SK-N-SH (cell line): Measurements from ENCODE around the gene NOVA1. TPM values are rescaled to one million over a fixed set of nuclear protein-coding genes. Genes with fewer than 3 reads are reported as not detected.

Experiments
- CTCF ChIA-PET: fragments of 300-600, 350-600 bp; formaldehyde crosslinking; extraction: SDS; loops from one replicate; lab custom pipeline; 2021; lab: Yijun Ruan, JAX
- POLR2A ChIA-PET: fragments of 350-600 bp; sonication (Branson Sonifier 250); formaldehyde crosslinking; extraction: SDS; loops from one replicate; lab custom pipeline; 2020; ENCODE audit warnings: antibody characterized with exemption, inconsistent platforms; lab: Yijun Ruan, JAX
- DNase-seq: peaks from one replicate; pipeline ENCODE4 v3.0.0; 2012
- H2AFZ ChIP-seq: fragments of 200-600 bp; sonication (generic); 2 replicates; pipeline ENCODE4 v1.8.1; 2016; ENCODE audit warnings: antibody characterized with exemption, mild to moderate bottlenecking, low read depth
- H3F3A ChIP-seq: fragments of 200-600 bp; sonication (generic); replicated peaks from 2 replicates; pipeline ENCODE3; 2016; ENCODE audit warnings: antibody characterized with exemption, mild to moderate bottlenecking; ENCODE audit not compliant: insufficient read depth
- H3K27ac ChIP-seq, 2 experiments: fragments of 200-500 bp in 1 of 2; fragments of 200-600 bp in 1 of 2; sonication (Bioruptor generic) in 1 of 2; sonication (generic), shearing (Covaris generic) in 1 of 2; 2 replicates each; pipeline versions ENCODE4 v1.5.1 to v1.6.1; 2014 to 2016; ENCODE audit warnings: low read depth in 2 of 2, inconsistent platforms in 1 of 2, low read length in 1 of 2, mild to moderate bottlenecking in 1 of 2, mixed read lengths in 1 of 2
- H3K27me3 ChIP-seq: fragments of 200-600 bp; sonication (generic), shearing (Covaris generic); 2 replicates; pipeline ENCODE4 v1.6.1; 2016; ENCODE audit warnings: mixed run types; ENCODE audit not compliant: insufficient read depth
- H3K36me3 ChIP-seq, 2 experiments: fragments of 200-500 bp in 1 of 2; fragments of 200-600 bp in 1 of 2; sonication (Bioruptor generic) in 1 of 2; sonication (generic) in 1 of 2; replicated peaks in 1 of 2; 2 replicates each; pipeline versions ENCODE3 to v1.5.1; 2014 to 2016; ENCODE audit warnings: low read length in 1 of 2, mild to moderate bottlenecking in 1 of 2; ENCODE audit not compliant: insufficient read depth in 2 of 2, control insufficient read depth in 1 of 2
- H3K4me1 ChIP-seq, 2 experiments: fragments of 200-500 bp in 1 of 2; fragments of 200-600 bp in 1 of 2; sonication (Bioruptor generic) in 1 of 2; sonication (generic), shearing (Covaris generic) in 1 of 2; 2 replicates each; pipeline versions ENCODE4 v1.5.1 to v1.6.1; 2014 to 2016; ENCODE audit warnings: low read depth in 1 of 2, low read length in 1 of 2, mixed run types in 1 of 2; ENCODE audit not compliant: insufficient read depth in 2 of 2, control insufficient read depth in 1 of 2
- H3K4me2 ChIP-seq: fragments of 200-600 bp; sonication (generic), shearing (Covaris generic); 2 replicates; pipeline ENCODE4 v1.6.1; 2017; ENCODE audit warnings: mixed run types
- H3K4me3 ChIP-seq, 2 experiments: fragments of 200-500 bp in 1 of 2; fragments of 200-600 bp in 1 of 2; sonication (Bioruptor generic) in 1 of 2; sonication (generic), shearing (Covaris generic) in 1 of 2; 2 replicates each; pipeline versions ENCODE4 v1.5.1 to v1.8.1; 2014 to 2016; ENCODE audit warnings: low read depth in 2 of 2, inconsistent platforms in 1 of 2, low read length in 1 of 2, mild to moderate bottlenecking in 1 of 2, mixed read lengths in 1 of 2, moderate library complexity in 1 of 2
- H3K79me2 ChIP-seq: fragments of 200-600 bp; sonication (generic); 2 replicates; pipeline ENCODE4 v1.8.1; 2017; ENCODE audit warnings: mild to moderate bottlenecking; ENCODE audit not compliant: insufficient read depth
- H3K9ac ChIP-seq: fragments of 200-600 bp; sonication (generic); 2 replicates; pipeline ENCODE4 v1.6.1; 2017; ENCODE audit warnings: mixed run types
- H3K9me2 ChIP-seq: fragments of 200-600 bp; sonication (generic); 2 replicates; pipeline ENCODE4 v1.6.1; 2017; ENCODE audit warnings: mixed run types
- H3K9me3 ChIP-seq: fragments of 200-600 bp; sonication (generic); 2 replicates; pipeline ENCODE4 v1.6.1; 2017; ENCODE audit warnings: mixed run types, mild to moderate bottlenecking, moderate library complexity
- H4K20me1 ChIP-seq: fragments of 200-600 bp; sonication (generic); 2 replicates; pipeline ENCODE4 v1.6.1; 2017; ENCODE audit warnings: mild to moderate bottlenecking, mixed run types; ENCODE audit not compliant: insufficient read depth
- CHD2 ChIP-seq: fragments of 150-350 bp; IDR thresholded peaks from 2 replicates; pipeline ENCODE4 v1.6.1; 2018; ENCODE audit warnings: low read length; ENCODE audit not compliant: partially characterized antibody
- ELF1 ChIP-seq: IDR thresholded peaks from 2 replicates; pipeline ENCODE4 v1.4.0; 2012
- EZH2phosphoT487 ChIP-seq: fragments of 200-600 bp; sonication (generic); IDR thresholded peaks from 2 replicates; pipeline ENCODE4 v1.6.1; 2017; ENCODE audit warnings: low read depth, mixed run types, mild to moderate bottlenecking, antibody characterized with exemption, moderate library complexity, borderline replicate concordance
- GABPA ChIP-seq: IDR thresholded peaks from 2 replicates; pipeline ENCODE4 v1.4.0; 2012; ENCODE audit warnings: low read depth, mild to moderate bottlenecking
- GATA2 ChIP-seq: sonication (generic); formaldehyde crosslinking; IDR thresholded peaks from 2 replicates; pipeline ENCODE4 v1.5.0; 2020; ENCODE audit warnings: mild to moderate bottlenecking, missing genetic modification reagents
- IRF3 ChIP-seq: fragments of 150-350 bp; IDR thresholded peaks from 2 replicates; pipeline ENCODE4 v1.6.1; 2016; ENCODE audit warnings: mild to moderate bottlenecking, low read depth, low read length
- JUND ChIP-seq: IDR thresholded peaks from 2 replicates; pipeline ENCODE4 v1.4.0; 2012
- MEF2A ChIP-seq: IDR thresholded peaks from 2 replicates; pipeline ENCODE4 v1.4.0; 2012; ENCODE audit warnings: low read depth, borderline replicate concordance
- MXI1 ChIP-seq: IDR thresholded peaks from 2 replicates; pipeline ENCODE4 v1.6.1; 2012; ENCODE audit warnings: mild to moderate bottlenecking, low read depth, low read length, improper control_type of control experiment
- NFIC ChIP-seq: IDR thresholded peaks from 2 replicates; pipeline ENCODE4 v1.4.0; 2012; ENCODE audit warnings: borderline replicate concordance
- NRF1 ChIP-seq: IDR thresholded peaks from 2 replicates; pipeline ENCODE4 v1.6.1; 2012; ENCODE audit warnings: low read depth, mild to moderate bottlenecking, low read length
- PBX3 ChIP-seq: IDR thresholded peaks from 2 replicates; pipeline ENCODE4; 2012
- POLR2AphosphoS5 ChIP-seq: IDR thresholded peaks from 2 replicates; pipeline ENCODE4 v1.6.1; 2012; ENCODE audit warnings: low read depth, low read length
- RAD21 ChIP-seq: IDR thresholded peaks from 2 replicates; pipeline ENCODE4 v1.6.1; 2012; ENCODE audit warnings: mild to moderate bottlenecking, low read length
- RFX5 ChIP-seq: IDR thresholded peaks from 2 replicates; pipeline ENCODE4 v1.6.1; 2012; ENCODE audit warnings: mild to moderate bottlenecking, improper control_type of control experiment, low read length
- RXRA ChIP-seq: IDR thresholded peaks from 2 replicates; pipeline ENCODE4 v1.4.0; 2012; ENCODE audit warnings: low read depth, mild to moderate bottlenecking, borderline replicate concordance
- TAF1 ChIP-seq: IDR thresholded peaks from 2 replicates; pipeline ENCODE4 v1.6.1; 2012; ENCODE audit warnings: low read depth, mild to moderate bottlenecking, low read length, moderate library complexity, borderline replicate concordance
- TEAD4 ChIP-seq: IDR thresholded peaks from 2 replicates; pipeline ENCODE4 v1.4.0; 2012; ENCODE audit warnings: mild to moderate bottlenecking, borderline replicate concordance; ENCODE audit not compliant: insufficient read depth
- WGBS: methylation state at CpG from one replicate; pipeline ENCODE4 v1.1.6; 2017; ENCODE audit warnings: low lambda C conversion rate; 5-methylcytosine and 5-hydroxymethylcytosine counted together
- polyA plus RNA-seq, 3 experiments: library from polyadenylated mRNA; depleted of rRNA; stranded (reverse); fragments of >200 nt; gene quantifications; 2 replicates each; pipeline ENCODE4 v1.2.3, GENCODE V29; 2012
- TF ChIP-seq, protein P1 (sequence below): IDR thresholded peaks from 2 replicates; pipeline ENCODE4 v1.6.1; 2012; ENCODE audit warnings: mild to moderate bottlenecking, low read depth, low read length, moderate library complexity
- TF ChIP-seq, protein P2 (sequence below): IDR thresholded peaks from 2 replicates; pipeline ENCODE4 v1.4.0; 2012; ENCODE audit warnings: low read depth

The NOVA1 gene
- polyA plus RNA-seq, 1 of the 3 experiments (the other 2 are of a cell fraction), result 0.44 TPM

DNA sequence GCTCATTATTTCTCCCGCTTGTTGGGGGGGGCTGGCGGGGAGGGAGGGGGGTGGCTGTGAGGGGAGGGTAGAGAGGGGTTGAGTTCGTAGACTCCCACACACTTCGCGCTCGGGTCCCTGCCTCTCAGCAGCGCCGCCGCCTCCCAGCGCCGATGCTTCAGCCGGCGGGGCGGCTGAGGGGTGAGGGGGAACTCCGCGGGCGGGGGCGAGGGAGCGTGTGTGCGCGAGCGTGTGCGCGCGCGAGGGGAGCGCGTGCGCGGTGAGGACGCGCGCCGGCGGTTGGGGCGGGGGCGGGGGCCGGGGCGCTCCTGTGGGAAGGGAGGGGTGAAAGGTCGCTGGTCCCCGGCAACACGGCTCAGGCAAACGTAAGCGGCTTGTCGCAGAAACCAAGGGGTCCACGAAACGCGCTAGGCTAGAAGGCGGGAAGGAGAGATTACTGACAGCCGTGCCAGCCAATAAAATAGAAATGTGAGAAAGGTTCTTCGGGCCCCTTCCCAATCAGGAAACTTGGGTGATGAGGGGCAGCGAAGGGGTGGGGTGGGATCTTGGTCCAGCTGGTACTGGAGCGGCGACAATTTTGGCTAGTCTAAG, 343 bp upstream of the NOVA1 start:
- no peaks in the 10 kb centered on the region for H3K9me2 ChIP-seq
- H2AFZ ChIP-seq, result peak overlapping the region; percentile 20; the same call in 1 of the 2 replicates
- 0% methylated on average over 15 of the region's 54 CpGs for WGBS
- peaks cover 15% of the 10 kb centered on the region; the same call in 1 of the 2 replicates for H3K27me3 ChIP-seq
- H3K79me2 ChIP-seq, result no peaks in the 10 kb centered on the region
- ChIA-PET POLR2A (no interaction called here), CTCF (no interaction called here)
- peak overlapping the region in 1 of 2 experiments; percentile 86; a peak in 2 of 4 replicates for H3K27ac ChIP-seq
- H3K9me3 ChIP-seq, result no peaks in the 10 kb centered on the region
- H3K36me3 ChIP-seq, result no peaks in the 10 kb centered on the region
- H3K4me1 ChIP-seq, result no peaks in the 10 kb centered on the region; a peak in 2 of 4 replicates
- no peak overlapping the region for H3K9ac ChIP-seq
- peak overlapping the region; percentile 68 to 72 for H3K4me3 ChIP-seq
- H3K4me2 ChIP-seq, result peak overlapping the region; percentile 93
- H4K20me1 ChIP-seq, result no peaks in the 10 kb centered on the region
- H3F3A ChIP-seq, result no peaks in the 10 kb centered on the region
- DNase-seq, result peak; percentile 87
- TF ChIP-seq MEF2A, result no peak
- TF ChIP-seq POLR2AphosphoS5, result no peak
- no peak for TF ChIP-seq EZH2phosphoT487
- no peak for TF ChIP-seq JUND
- TF ChIP-seq, protein P1, sequence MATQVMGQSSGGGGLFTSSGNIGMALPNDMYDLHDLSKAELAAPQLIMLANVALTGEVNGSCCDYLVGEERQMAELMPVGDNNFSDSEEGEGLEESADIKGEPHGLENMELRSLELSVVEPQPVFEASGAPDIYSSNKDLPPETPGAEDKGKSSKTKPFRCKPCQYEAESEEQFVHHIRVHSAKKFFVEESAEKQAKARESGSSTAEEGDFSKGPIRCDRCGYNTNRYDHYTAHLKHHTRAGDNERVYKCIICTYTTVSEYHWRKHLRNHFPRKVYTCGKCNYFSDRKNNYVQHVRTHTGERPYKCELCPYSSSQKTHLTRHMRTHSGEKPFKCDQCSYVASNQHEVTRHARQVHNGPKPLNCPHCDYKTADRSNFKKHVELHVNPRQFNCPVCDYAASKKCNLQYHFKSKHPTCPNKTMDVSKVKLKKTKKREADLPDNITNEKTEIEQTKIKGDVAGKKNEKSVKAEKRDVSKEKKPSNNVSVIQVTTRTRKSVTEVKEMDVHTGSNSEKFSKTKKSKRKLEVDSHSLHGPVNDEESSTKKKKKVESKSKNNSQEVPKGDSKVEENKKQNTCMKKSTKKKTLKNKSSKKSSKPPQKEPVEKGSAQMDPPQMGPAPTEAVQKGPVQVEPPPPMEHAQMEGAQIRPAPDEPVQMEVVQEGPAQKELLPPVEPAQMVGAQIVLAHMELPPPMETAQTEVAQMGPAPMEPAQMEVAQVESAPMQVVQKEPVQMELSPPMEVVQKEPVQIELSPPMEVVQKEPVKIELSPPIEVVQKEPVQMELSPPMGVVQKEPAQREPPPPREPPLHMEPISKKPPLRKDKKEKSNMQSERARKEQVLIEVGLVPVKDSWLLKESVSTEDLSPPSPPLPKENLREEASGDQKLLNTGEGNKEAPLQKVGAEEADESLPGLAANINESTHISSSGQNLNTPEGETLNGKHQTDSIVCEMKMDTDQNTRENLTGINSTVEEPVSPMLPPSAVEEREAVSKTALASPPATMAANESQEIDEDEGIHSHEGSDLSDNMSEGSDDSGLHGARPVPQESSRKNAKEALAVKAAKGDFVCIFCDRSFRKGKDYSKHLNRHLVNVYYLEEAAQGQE, result no peak
- TF ChIP-seq TAF1, result no peak
- peak; percentile 72 for TF ChIP-seq CHD2
- TF ChIP-seq RXRA, result no peak
- TF ChIP-seq RAD21, result no peak
- TF ChIP-seq ELF1, result no peak
- TF ChIP-seq RFX5, result peak; percentile 68
- TF ChIP-seq NFIC, result no peak
- peak; percentile 67 for TF ChIP-seq IRF3
- peak; percentile 98 for TF ChIP-seq PBX3
- no peak for TF ChIP-seq TEAD4
- TF ChIP-seq GATA2 (CRISPR knock-in tag), result no peak
- peak; percentile 33; the same call in 1 of the 2 replicates for TF ChIP-seq MXI1
- TF ChIP-seq, protein P2, sequence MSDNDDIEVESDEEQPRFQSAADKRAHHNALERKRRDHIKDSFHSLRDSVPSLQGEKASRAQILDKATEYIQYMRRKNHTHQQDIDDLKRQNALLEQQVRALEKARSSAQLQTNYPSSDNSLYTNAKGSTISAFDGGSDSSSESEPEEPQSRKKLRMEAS, result no peak
- TF ChIP-seq GABPA, result no peak
- TF ChIP-seq NRF1, result peak; percentile 65
